Cardiac fibroblast (primary cell): ENCODE data around the gene SLC12A3.

Experiments
- DNase-seq, 2 donors: peaks; one replicate each; pipeline versions ENCODE4 v3.0.0 to v3.0.0-alpha.2; 2010; ENCODE audit warnings: low read depth in 2 of 2
- H3K4me3 ChIP-seq, 2 donors: replicated peaks in 1 of 2; 1 replicate in 1 of 2; 2 replicates in 1 of 2; pipeline ENCODE4 v1.5.1; 2011; ENCODE audit warnings: low read depth in 2 of 2, low read length in 2 of 2, mild to moderate bottlenecking in 2 of 2, moderate library complexity in 1 of 2
- TF ChIP-seq, protein P1 (sequence below): IDR thresholded peaks from one replicate; pipeline ENCODE4 v1.5.1; 2011; ENCODE audit warnings: low read depth, mild to moderate bottlenecking, low read length, inconsistent platforms

The SLC12A3 gene

DNA sequence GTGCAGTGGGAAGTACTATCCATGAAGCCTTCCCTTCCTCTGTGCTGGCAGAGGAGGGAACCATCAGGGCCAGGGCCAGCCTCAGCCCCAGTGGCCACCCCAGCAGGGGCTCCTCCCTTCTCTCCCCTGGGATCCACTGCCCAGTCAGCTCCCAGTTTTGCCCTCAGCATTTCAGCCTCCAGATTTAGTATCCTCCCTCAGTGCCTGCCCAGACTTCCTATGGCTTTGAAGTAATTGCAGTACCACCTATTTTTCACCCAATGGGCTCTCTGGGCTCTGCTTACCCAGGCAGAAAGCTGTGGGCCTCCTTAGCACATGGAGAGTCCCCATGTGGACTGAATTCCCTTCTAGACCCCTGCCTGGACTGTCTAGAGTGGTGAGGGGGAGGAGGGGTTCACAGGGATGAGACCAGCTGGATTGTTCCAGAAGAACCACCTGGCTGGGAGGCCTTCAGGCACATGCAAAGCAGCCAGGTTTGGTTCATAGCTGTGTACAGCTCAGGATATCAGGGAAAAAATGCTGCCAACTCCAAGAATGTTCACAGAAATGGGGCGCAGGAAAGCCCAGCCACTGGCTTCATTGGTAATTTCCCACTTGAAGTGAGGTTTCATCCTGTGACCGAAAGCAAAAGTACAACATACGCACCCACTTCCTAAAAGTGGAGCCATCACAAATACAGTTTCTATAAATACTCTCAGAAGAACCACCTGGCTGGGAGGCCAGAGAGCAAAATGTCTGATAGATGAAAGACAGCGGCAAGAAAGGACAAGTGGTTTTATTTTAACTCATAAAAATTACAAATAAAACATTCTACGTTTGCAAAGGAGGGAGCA lies 51.8 kb downstream of the SLC12A3 start:
- H3K4me3 ChIP-seq, result no peak overlapping the region
- DNase-seq, result no peak
- TF ChIP-seq, protein P1, sequence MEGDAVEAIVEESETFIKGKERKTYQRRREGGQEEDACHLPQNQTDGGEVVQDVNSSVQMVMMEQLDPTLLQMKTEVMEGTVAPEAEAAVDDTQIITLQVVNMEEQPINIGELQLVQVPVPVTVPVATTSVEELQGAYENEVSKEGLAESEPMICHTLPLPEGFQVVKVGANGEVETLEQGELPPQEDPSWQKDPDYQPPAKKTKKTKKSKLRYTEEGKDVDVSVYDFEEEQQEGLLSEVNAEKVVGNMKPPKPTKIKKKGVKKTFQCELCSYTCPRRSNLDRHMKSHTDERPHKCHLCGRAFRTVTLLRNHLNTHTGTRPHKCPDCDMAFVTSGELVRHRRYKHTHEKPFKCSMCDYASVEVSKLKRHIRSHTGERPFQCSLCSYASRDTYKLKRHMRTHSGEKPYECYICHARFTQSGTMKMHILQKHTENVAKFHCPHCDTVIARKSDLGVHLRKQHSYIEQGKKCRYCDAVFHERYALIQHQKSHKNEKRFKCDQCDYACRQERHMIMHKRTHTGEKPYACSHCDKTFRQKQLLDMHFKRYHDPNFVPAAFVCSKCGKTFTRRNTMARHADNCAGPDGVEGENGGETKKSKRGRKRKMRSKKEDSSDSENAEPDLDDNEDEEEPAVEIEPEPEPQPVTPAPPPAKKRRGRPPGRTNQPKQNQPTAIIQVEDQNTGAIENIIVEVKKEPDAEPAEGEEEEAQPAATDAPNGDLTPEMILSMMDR, result no peak

DNA sequence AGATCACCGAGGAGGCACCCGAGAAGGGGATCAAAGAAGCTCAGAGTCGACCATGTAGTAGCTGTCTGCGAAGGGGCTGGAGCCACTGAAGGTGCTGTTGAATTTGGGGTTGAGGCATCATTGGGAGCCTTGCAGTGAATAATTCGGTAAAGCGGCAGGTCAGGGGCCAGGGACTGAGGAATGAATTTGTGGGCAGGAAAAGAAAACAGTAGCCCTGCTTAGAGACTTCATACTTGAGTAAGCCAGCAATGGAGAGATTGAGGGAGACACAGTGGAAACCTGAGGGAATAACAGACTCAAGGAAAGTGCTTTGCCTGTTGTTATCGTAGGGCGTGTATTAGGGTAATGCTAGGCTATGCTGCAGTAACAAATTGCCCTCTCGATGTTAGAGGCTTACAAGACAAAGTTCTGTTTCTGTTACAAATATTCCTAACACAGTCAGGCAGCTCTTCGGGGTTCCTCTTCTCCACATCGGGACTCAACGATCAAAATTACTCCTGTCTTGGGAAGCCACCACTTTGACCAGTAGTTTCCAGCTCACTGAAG lies 53.5 kb downstream of the SLC12A3 start:
- DNase-seq, result no peak
- TF ChIP-seq, protein P1, result no peak
- H3K4me3 ChIP-seq, result no peak overlapping the region

DNA sequence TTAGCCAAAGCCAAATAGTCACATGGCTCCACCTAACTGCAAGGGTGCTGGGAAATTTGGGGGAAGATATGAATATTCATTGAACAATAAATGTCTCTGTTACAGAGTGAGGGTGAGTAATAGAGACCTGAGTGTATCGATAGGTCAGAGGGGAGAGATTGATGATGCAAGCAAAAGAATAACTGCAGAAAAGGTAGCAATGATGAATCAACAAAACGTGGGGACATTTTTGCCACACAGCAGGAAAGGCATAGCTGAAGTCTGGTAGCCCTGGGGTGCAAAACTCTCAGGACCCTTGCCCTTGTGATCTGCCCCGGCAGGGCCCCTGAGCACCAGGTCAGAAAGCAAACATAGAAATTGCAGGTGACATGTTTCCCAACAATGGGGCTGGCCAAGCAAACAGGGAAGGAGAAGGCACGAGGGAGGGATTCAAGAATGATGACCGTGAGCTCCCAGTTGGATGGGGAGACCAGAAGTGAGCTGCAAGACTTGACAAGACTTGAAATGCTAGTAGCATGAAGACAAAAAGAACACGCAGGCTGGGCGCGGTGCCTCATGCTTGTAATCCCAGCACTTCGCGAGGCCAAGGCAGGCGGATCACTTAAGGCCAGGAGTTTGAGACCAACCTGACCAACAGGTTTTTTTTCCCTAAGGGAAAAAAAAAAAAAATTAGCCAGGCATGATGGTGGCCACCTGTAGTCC lies 54.2 kb downstream of the SLC12A3 start:
- DNase-seq, result no peak
- TF ChIP-seq, protein P1, result no peak
- no peak overlapping the region for H3K4me3 ChIP-seq

DNA sequence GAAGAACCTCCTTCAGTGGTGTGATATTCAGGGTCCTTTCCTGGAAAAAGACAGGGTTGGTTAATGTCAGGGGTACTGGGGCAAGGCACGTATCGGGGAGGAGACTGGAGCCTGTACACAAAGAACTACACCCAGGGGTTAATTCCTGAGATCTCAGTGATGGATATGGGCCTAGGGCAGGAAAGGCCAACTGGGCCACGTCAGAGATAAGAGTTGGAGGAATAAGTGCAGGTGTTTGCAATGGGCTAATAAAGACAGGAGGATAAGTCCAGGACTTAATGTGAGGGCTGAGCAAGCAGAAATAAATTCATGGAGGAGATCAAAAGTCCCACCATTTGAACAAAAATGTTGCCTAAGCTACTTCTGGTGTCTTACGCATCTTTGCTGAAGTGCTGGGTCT lies 56.6 kb downstream of the SLC12A3 start:
- no peak overlapping the region for H3K4me3 ChIP-seq
- DNase-seq, result no peak
- TF ChIP-seq, protein P1, result no peak

DNA sequence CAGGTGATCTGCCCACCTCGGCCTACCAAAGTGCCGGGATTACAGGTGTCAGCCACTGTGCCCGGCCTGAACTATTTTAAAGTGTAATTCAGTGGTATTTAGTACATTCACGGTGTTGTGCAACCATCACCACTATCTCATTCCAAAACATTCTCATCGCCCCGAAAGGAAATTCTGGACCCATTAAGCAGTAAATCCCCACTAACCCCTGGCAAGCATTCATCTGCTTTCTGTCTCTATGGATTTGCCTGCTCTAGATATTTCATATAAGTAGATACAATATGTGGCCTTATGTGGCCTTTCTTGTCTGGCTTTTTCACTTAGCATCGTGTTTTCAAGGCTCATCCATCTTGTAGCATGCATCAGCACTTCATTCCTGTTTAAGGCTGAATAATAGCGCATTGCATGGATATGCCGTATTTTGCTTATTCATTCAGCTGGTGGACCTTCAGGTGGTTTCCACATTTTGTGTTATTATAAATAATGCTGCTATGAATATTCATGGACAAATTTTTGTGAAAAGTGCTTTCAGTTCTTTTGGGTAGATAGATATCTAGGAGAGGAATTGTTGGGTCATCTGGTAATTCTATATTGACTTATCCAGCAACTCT lies 58.6 kb downstream of the SLC12A3 start:
- no peak overlapping the region for H3K4me3 ChIP-seq
- DNase-seq, result peak; percentile 54 to 78
- TF ChIP-seq, protein P1, result no peak

DNA sequence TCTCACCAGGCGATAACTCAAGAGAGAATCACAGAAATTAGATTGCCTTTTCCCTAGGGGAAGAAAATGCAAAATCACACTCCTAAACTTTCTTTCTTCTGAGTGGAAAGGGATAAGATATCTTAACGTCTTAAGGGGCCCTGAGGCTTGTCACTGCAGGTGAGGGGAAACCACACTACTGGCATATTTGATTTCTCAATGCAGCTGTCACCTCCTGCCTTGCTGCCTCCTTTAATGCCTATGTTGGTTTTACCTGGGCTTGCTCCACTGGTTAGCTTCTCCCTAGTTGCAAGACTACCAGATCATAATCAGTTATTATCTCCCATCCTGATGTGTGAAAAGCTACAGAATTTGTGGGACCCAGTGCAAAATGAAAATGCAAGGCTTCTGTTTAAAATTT lies 62.5 kb downstream of the SLC12A3 start:
- TF ChIP-seq, protein P1, result no peak
- no peak for DNase-seq

More for the DNA sequence above, 62.5 kb downstream of the SLC12A3 start:
- no peak overlapping the region for H3K4me3 ChIP-seq
